GM19193 (cell line): ENCODE results near the gene DAW1.

Experiments
- POLR2A ChIP-seq: IDR thresholded peaks from 4 replicates; pipeline ENCODE4 v1.6.1; 2011; ENCODE audit not compliant: insufficient read depth, insufficient read length; ENCODE audit errors: extremely low read depth

The DAW1 gene

DNA sequence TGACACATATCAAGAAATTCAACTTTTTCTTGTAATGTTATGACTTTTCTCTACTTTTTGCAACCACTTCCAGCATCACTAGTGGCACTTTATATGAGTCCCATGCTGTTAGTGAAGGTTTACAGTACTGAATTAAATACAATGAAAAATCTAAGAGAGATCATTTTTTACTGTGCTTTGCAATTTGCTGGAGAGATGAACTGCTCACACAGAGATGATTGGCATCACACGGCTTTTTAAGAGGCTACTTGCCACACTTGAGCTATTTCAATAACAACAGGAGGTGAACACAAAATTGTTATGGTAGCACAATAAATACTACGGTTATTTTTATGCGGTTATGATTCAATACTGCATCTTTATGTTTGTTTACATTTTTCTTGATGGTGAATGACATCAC, 88.9 kb downstream of the DAW1 start:
- TF ChIP-seq POLR2A, result no peak

DNA sequence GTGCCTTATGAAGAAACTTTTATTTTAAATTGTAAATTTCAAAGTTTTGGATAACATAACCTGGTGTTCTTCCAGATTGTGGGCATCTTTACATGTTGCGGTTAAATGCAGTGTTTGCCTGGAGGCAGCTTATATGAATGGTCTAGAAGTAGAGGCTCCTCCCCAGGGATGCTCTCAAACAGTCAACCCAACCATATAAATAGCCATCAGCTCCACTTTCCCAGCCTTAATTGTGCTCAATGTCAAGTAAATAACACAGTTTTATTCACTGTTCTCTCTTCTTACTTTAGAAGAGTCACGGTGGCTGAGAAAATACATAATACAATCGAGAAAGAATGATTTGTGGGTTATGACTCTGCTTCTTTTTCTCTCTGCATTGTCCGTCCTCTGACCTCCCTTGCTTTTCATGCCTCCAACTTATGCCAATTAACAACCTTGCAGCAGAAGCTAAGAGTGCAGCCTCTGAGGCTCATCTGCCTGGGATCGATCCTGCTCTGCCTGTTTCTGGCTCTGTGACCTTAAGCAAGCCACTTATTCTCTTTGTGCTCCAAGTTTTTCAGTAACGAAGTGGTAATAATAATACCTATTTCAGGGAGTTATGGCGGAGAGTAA, 100.3 kb downstream of the DAW1 start:
- TF ChIP-seq POLR2A, result no peak

DNA sequence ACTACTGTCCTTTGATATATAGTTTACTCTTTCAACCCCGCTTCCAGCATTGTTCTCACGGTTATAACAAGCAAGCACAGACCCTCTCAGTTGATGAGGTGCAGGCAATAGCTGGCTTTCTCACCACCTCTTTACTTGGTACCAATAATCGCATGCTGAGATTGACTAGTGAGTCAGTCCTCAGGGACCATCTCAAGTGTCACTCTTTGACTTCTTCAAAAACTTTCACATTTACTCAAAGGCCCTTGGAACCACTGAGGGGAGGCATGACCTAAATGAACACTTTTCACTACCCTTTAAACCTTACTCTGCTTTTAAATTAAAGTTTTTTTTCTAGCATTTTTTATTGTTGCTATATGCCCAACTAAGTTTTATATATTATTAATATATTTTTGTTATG, 101.8 kb downstream of the DAW1 start:
- TF ChIP-seq POLR2A, result no peak
